Spinal cord (tissue), 10 donors: ENCODE measurements around the gene C6orf120. TPM values are rescaled to one million over a fixed set of nuclear protein-coding genes. Genes with fewer than 3 reads are reported as not detected.
"Not testable (repeated sequence)": the region's sequence is repeated elsewhere in the genome, so short reads cannot be mapped to it uniquely, and the experiment has no call there.

Source experiments
- DNase-seq, 6 donors: peaks; one replicate each; pipeline versions ENCODE4 v3.0.0 to v3.0.0-alpha.2; 2013 to 2015; ENCODE audit warnings: low spot score in 6 of 6, low read depth in 4 of 6
- H3K27ac ChIP-seq: one replicate; pipeline ENCODE4 v1.5.1; 2013; ENCODE audit warnings: low read depth, low read length, control low read depth
- H3K27me3 ChIP-seq: one replicate; pipeline ENCODE4 v1.6.1; 2013; ENCODE audit warnings: low read length; ENCODE audit not compliant: control insufficient read depth, insufficient read depth
- H3K36me3 ChIP-seq: one replicate; pipeline ENCODE4 v1.6.1; 2013; ENCODE audit warnings: low read length; ENCODE audit not compliant: control insufficient read depth, insufficient read depth
- H3K4me1 ChIP-seq: one replicate; pipeline ENCODE4 v1.6.1; 2013; ENCODE audit warnings: low read length; ENCODE audit not compliant: control insufficient read depth, insufficient read depth
- H3K4me3 ChIP-seq: one replicate; pipeline ENCODE4 v1.5.1; 2013; ENCODE audit warnings: low read depth, low read length, control low read depth
- H3K9me3 ChIP-seq: one replicate; pipeline ENCODE4 v1.6.1; 2013; ENCODE audit warnings: low read length; ENCODE audit not compliant: control insufficient read depth, insufficient read depth
- WGBS: methylation state at CpG from one replicate; pipeline ENCODE4 v1.1.5; 2013; ENCODE audit warnings: missing lambda C conversion rate; ENCODE audit not compliant: insufficient coverage; 5-methylcytosine and 5-hydroxymethylcytosine counted together
- polyA plus RNA-seq, 2 donors: library from polyadenylated mRNA; unstranded; fragments of 120-200 nt; gene quantifications; one replicate each; pipeline ENCODE4 v1.2.1, GENCODE V29; 2013; ENCODE audit not compliant: insufficient read length in 2 of 2
- total RNA-seq, 2 donors: library from RNA; depleted of rRNA in 1 of 2; stranded (reverse); fragments of 120-200 nt in 1 of 2; fragments of >200 nt in 1 of 2; gene quantifications; one replicate each; pipeline versions ENCODE4 v1.2.3 to v1.2.4, GENCODE V29; 2013 to 2014
- donor health status: healthy.

Gene C6orf120
- total and polyA plus RNA-seq, 4 donors, result 23.6 to 37.6 (median 30.7) TPM

DNA sequence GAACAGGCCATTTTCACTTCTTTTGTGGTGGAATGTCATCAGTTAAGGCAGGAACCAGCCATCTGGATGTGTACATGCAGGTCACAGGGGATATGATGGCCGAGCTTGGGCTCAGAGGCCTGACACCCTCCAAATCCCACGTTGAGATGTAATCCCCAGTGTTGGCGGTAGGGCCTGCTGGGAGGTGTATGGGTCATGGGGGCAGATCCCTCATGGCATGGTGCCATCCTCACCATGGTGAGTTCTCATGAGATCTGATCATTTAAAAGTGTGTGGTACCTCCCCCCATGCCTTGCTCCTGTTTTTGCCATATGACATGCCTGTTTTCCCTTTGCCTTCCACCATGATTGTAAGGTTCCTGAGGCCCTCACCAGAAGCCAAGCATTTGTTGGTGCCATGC lies 26.9 kb upstream of the C6orf120 start:
- Histone ChIP-seq H3K9me3 (no peaks in the 10 kb centered on the region), H3K36me3 (peaks cover 20% of the 10 kb centered on the region), H3K27ac (no peak overlapping the region), H3K4me1 (no peaks in the 10 kb centered on the region), H3K4me3 (no peak overlapping the region), H3K27me3 (no peaks in the 10 kb centered on the region)
- WGBS, result 96% methylated on average over 3 of the region's 3 CpGs
- DNase-seq, result no peak

DNA sequence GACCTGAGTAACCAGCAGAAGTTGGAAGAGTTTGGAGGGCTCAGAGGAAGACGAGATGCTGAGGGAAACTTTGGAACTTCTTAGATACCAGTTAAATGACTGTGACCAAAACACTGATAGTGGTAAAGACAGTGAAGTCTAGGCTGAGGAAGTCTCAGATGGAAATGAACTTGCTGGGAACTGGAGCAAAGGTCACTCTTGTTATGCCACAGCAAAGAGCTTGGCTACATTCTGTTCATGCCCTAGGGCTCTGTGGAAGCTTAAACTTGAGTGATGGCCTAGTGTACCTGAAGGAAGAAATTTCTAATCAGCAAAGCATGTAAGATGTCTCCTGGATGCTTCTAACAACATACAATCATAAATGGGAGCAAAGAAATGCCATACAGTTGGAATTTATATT lies 24.8 kb upstream of the C6orf120 start:
- no peak overlapping the region for H3K4me3 ChIP-seq
- 94% methylated on average over 1 of the region's 1 CpG for WGBS
- peaks cover 15% of the 10 kb centered on the region for H3K36me3 ChIP-seq
- H3K9me3 ChIP-seq, result no peaks in the 10 kb centered on the region
- H3K4me1 ChIP-seq, result no peaks in the 10 kb centered on the region
- no peak for DNase-seq
- H3K27me3 ChIP-seq, result no peaks in the 10 kb centered on the region
- H3K27ac ChIP-seq, result no peak overlapping the region

DNA sequence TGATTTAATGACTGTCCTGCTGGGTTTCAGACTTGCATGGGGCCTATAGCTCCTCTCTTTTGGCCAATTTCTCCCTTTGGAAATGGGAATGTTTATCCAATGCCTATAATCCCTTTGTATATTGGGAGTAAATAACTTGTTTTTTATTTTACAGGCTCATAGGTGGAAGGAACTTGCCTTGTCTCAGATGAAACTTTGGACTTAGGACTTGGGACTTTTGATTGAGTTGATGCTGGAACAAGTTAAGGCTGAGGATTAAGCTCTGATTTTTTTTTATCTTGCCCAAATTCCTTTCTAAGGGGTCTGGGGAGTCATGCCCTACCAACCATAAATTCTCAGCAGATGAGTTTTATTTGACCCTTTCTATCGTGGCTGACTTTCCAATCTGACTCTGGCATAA lies 23.6 kb upstream of the C6orf120 start:
- Histone ChIP-seq H3K27me3 (no peaks in the 10 kb centered on the region), H3K36me3 (peaks cover 15% of the 10 kb centered on the region), H3K9me3 (no peaks in the 10 kb centered on the region), H3K27ac (no peak overlapping the region), H3K4me3 (no peak overlapping the region), H3K4me1 (no peaks in the 10 kb centered on the region)
- DNase-seq, result no peak
- 88% methylated on average over 1 of the region's 1 CpG for WGBS

DNA sequence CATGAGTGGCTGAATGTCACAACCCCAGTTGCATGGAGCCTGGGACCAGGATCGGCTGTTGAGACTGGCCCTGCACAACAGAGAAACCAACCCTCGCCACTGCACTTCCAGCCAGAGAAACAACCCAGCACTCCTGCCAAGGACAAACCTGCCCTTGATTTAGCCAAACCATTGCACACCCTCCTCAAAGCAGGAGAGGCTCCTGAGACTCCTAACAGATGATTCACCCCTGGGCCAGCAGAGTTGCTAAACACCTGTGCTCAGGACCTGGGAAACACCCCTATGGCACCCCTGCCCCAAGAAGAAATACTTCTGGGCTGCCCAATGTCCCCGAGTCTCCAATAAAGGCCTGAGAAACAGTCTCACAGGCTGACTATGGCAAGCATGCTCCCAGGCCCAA lies 17.9 kb upstream of the C6orf120 start:
- H3K27me3 ChIP-seq, result no peaks in the 10 kb centered on the region
- no peak overlapping the region for H3K27ac ChIP-seq
- no peak overlapping the region for H3K4me3 ChIP-seq
- no peak for DNase-seq
- H3K9me3 ChIP-seq, result peaks cover 10% of the 10 kb centered on the region
- H3K36me3 ChIP-seq, result peaks cover 25% of the 10 kb centered on the region
- 96% methylated on average over 3 of the region's 3 CpGs for WGBS
- H3K4me1 ChIP-seq, result no peaks in the 10 kb centered on the region

DNA sequence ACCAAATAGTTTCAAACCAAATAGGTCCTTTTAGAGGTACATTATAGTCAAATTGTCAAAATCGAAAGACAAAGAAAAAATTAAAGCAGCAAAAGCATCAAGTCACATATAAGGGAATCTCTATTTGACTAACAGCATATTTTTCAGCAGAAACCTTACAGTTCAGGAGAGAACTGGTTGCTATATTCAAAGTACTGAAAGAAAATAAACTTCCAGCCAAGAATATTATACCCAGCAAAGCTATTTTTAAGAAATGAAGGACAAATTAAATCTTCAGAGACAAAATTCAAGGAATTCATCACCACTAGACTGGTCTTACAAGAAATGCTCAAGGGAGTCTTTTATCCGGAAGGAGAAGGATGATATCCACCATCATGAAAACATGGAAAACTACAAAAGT lies 16.1 kb upstream of the C6orf120 start:
- Histone ChIP-seq H3K27me3 (no peaks in the 10 kb centered on the region), H3K36me3 (peaks cover 30% of the 10 kb centered on the region), H3K9me3 (peaks cover 12% of the 10 kb centered on the region), H3K27ac (no peak overlapping the region), H3K4me3 (no peak overlapping the region), H3K4me1 (no peaks in the 10 kb centered on the region)
- no CpG with 5 or more reads among the region's 2 CpGs for WGBS
- DNase-seq, result no peak

DNA sequence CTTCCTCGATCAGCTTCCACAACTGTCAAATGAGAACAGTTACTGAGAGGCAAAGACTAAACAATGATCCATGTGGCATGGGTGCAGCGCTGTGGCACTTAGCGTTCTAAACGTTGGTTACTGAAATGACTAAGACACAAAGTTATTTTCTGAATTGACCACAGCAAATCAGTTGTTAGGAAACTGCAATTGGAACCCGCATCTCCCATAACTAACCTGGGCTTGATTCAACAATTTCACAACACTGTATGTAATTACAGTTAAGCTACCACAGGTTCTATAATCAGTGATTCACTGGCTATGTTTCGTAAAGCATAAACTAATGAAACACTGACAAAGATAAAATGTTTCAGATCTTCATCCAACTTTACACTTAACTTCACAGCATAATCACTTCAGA lies 12.6 kb upstream of the C6orf120 start:
- no peak for DNase-seq
- no peak overlapping the region for H3K4me3 ChIP-seq
- H3K36me3 ChIP-seq, result peaks cover 20% of the 10 kb centered on the region
- H3K27ac ChIP-seq, result no peak overlapping the region
- no peaks in the 10 kb centered on the region for H3K27me3 ChIP-seq
- H3K4me1 ChIP-seq, result no peaks in the 10 kb centered on the region
- WGBS, result 97% methylated on average over 6 of the region's 6 CpGs
- peaks cover 17% of the 10 kb centered on the region for H3K9me3 ChIP-seq

DNA sequence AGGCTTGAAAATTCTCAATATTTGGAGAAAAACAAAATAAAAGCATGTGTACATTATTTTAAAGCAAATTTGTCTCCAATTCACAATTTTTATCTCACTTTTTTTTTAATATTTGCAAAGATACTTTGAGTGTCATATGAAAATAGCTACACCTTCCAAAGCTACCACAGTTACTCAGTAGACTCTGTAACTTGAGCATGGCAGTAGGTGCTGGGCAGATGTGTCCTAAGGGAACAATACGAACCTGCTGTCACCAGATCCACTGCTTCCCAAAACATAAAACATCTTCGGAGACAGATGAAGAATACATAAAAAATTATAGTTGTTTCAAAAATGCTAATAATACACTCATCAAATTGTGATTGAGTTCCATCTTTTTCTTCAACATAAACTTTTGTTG lies 10.7 kb upstream of the C6orf120 start:
- no CpG with 5 or more reads among the region's 2 CpGs for WGBS
- H3K27me3 ChIP-seq, result no peaks in the 10 kb centered on the region
- peaks cover 19% of the 10 kb centered on the region for H3K36me3 ChIP-seq
- no peak overlapping the region for H3K27ac ChIP-seq
- peaks cover 10% of the 10 kb centered on the region for H3K9me3 ChIP-seq
- H3K4me1 ChIP-seq, result no peaks in the 10 kb centered on the region
- H3K4me3 ChIP-seq, result no peak overlapping the region
- DNase-seq, result no peak

DNA sequence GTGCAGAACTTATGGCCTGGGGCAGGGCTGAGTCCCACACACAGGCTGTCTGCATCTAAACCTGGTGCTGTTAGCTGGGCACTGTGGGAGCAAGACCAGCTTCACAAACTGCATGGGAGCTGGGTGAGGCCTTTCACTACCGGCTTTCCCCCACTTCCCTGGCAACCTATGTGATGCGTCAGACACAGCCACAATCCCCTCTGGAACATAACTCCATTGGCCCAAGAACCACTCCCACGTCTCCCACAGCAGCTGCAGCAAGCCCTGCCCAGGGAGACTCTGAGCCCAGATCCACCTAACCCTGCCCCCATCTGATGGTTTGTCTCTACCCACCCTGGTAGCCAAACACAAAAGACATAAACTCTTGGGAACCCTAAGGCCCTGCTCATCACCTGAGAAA lies 9.4 kb upstream of the C6orf120 start:
- Histone ChIP-seq H3K27ac (no peak overlapping the region), H3K36me3 (peaks cover 17% of the 10 kb centered on the region), H3K4me1 (no peaks in the 10 kb centered on the region), H3K4me3 (no peak overlapping the region), H3K27me3 (no peaks in the 10 kb centered on the region), H3K9me3 (peaks cover 8% of the 10 kb centered on the region)
- 90% methylated on average over 3 of the region's 3 CpGs for WGBS
- no peak for DNase-seq

DNA sequence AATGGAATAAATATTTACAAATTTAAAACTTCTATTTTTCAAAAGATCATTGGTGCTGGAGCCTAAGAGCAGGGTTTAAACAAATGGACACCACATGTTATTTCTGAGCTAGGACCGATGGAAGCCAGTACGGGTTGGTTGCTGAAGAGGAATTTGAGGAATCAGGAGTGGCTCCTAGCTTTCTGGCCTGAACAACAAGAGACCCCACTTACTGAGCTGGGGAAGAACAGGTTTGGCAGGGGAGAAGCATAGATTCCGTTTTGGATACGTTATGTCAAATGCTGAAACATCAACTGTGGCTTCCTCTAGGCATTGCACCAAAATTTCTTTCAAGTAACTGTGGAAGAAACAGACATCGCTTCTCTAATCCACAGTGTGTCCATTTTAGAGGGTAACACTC lies 6.8 kb upstream of the C6orf120 start:
- H3K36me3 ChIP-seq, result peaks cover 22% of the 10 kb centered on the region

DNA sequence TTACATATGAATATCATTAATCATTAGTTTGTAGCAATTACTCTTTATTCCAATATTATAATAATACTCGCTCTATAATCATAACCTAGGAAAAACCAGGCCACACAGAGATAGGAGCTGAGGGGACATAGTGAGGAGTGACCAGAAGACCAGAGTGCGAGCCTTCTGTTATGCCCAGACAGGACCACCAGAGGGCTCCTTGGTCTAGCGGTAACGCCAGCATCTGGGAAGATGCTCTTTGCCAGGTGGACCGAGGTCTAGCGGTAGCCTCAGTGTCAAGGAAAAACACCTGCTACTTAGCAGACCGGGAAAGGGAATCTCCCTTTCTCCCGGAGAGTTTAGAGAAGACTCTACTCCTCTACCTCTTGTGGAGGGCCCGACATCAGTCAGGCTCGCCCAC lies 4.8 kb upstream of the C6orf120 start:
- not testable (repeated sequence) for DNase-seq, H3K9me3 ChIP-seq
- 88% methylated on average over 9 of the region's 10 CpGs for WGBS

More for the DNA sequence above, 6.8 kb upstream of the C6orf120 start:
- Histone ChIP-seq H3K4me3 (no peak overlapping the region), H3K9me3 (peaks cover 7% of the 10 kb centered on the region), H3K27me3 (no peaks in the 10 kb centered on the region), H3K4me1 (no peaks in the 10 kb centered on the region), H3K27ac (no peak overlapping the region)
- no peak for DNase-seq
- WGBS, result 88% methylated on average over 5 of the region's 5 CpGs

More for the DNA sequence above, 4.8 kb upstream of the C6orf120 start:
- H3K36me3 ChIP-seq, result peaks cover 17% of the 10 kb centered on the region
- H3K4me1 ChIP-seq, H3K4me3 ChIP-seq, H3K27me3 ChIP-seq, H3K27ac ChIP-seq: not testable (repeated sequence)
